DND-41 (cell line): ENCODE data around the gene DUSP7.

Source experiments
- ATAC-seq: fragments of 200-7000 bp; cut with Tn5 transposase; 3 replicates; pipeline ENCODE4 v1.9.1; 2021; ENCODE audit warnings: low read depth; ENCODE audit not compliant: insufficient read depth
- DNase-seq: peaks from one replicate; pipeline ENCODE4 v3.0.0-alpha.2; 2020
- H2AFZ ChIP-seq: 2 replicates; pipeline ENCODE4 v1.6.0; 2012; ENCODE audit warnings: low read depth, low read length
- H3K27ac ChIP-seq: 2 replicates; pipeline ENCODE4 v1.5.1; 2012; ENCODE audit warnings: low read length, inconsistent platforms
- H3K27me3 ChIP-seq: fragments of 200-600 bp; sonication (generic); 2 replicates; pipeline ENCODE4 v1.6.0; 2012; ENCODE audit warnings: low read length, mild to moderate bottlenecking, inconsistent platforms; ENCODE audit not compliant: insufficient read depth, poor library complexity
- H3K36me3 ChIP-seq: 2 replicates; pipeline ENCODE4 v1.5.1; 2012; ENCODE audit warnings: low read length, inconsistent platforms; ENCODE audit not compliant: insufficient read depth
- H3K4me1 ChIP-seq: 2 replicates; pipeline ENCODE4 v1.5.1; 2012; ENCODE audit warnings: mild to moderate bottlenecking, low read length; ENCODE audit not compliant: insufficient read depth
- H3K4me2 ChIP-seq: 2 replicates; pipeline ENCODE4 v1.6.0; 2012; ENCODE audit warnings: mild to moderate bottlenecking, moderate library complexity, low read length, inconsistent platforms; ENCODE audit not compliant: insufficient read depth
- H3K4me3 ChIP-seq, 2 experiments: fragments of 200-600 bp in 1 of 2; shearing (Covaris generic) in 1 of 2; 2 replicates each; pipeline ENCODE4 v1.5.1; 2012 to 2016; ENCODE audit warnings: inconsistent platforms in 2 of 2, low read length in 2 of 2, mild to moderate bottlenecking in 2 of 2, low read depth in 1 of 2, moderate library complexity in 1 of 2
- H3K79me2 ChIP-seq: 2 replicates; pipeline ENCODE4 v1.6.0; 2012; ENCODE audit warnings: low read length, inconsistent platforms; ENCODE audit not compliant: insufficient read depth
- H3K9ac ChIP-seq: 2 replicates; pipeline ENCODE4 v1.6.0; 2012; ENCODE audit warnings: low read depth, mild to moderate bottlenecking, inconsistent platforms, low read length, moderate library complexity
- H3K9me3 ChIP-seq: 2 replicates; pipeline ENCODE4 v1.5.1; 2012; ENCODE audit warnings: low read length, moderate library complexity, mild to moderate bottlenecking, inconsistent platforms; ENCODE audit not compliant: insufficient read depth, severe bottlenecking
- H4K20me1 ChIP-seq: 2 replicates; pipeline ENCODE4 v1.6.0; 2012; ENCODE audit warnings: low read length; ENCODE audit not compliant: insufficient read depth
- EZH2 ChIP-seq: IDR thresholded peaks from 3 replicates; pipeline ENCODE4 v1.6.1; 2012; ENCODE audit warnings: borderline replicate concordance, low read depth, mild to moderate bottlenecking, moderate library complexity, low read length, inconsistent platforms; ENCODE audit not compliant: severe bottlenecking
- TF ChIP-seq, protein P1 (sequence below): IDR thresholded peaks from 2 replicates; pipeline ENCODE4 v1.5.1; 2012; ENCODE audit warnings: borderline replicate concordance, low read length, moderate library complexity, mild to moderate bottlenecking; ENCODE audit not compliant: poor library complexity, severe bottlenecking; ENCODE audit errors: extremely low read depth

Gene DUSP7

GRCh38 chr3:52092271-52092660 is 35.9 kb upstream of the DUSP7 start:
- H3K4me1 ChIP-seq, result peaks cover 8% of the 10 kb centered on the region
- H3K9me3 ChIP-seq, result no peaks in the 10 kb centered on the region
- H4K20me1 ChIP-seq, result peaks cover 3% of the 10 kb centered on the region; the same call in 1 of the 2 replicates
- no peak overlapping the region for H3K9ac ChIP-seq
- TF ChIP-seq EZH2, result no peak
- TF ChIP-seq, protein P1, sequence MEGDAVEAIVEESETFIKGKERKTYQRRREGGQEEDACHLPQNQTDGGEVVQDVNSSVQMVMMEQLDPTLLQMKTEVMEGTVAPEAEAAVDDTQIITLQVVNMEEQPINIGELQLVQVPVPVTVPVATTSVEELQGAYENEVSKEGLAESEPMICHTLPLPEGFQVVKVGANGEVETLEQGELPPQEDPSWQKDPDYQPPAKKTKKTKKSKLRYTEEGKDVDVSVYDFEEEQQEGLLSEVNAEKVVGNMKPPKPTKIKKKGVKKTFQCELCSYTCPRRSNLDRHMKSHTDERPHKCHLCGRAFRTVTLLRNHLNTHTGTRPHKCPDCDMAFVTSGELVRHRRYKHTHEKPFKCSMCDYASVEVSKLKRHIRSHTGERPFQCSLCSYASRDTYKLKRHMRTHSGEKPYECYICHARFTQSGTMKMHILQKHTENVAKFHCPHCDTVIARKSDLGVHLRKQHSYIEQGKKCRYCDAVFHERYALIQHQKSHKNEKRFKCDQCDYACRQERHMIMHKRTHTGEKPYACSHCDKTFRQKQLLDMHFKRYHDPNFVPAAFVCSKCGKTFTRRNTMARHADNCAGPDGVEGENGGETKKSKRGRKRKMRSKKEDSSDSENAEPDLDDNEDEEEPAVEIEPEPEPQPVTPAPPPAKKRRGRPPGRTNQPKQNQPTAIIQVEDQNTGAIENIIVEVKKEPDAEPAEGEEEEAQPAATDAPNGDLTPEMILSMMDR, result no peak
- no peak overlapping the region for H3K27ac ChIP-seq
- no peaks in the 10 kb centered on the region for H3K27me3 ChIP-seq
- no peak overlapping the region for H3K4me3 ChIP-seq
- no peak overlapping the region for H2AFZ ChIP-seq
- H3K79me2 ChIP-seq, result no peaks in the 10 kb centered on the region
- ATAC-seq (no peak), DNase-seq (no peak)
- H3K4me2 ChIP-seq, result no peak overlapping the region
- H3K36me3 ChIP-seq, result peaks cover 73% of the 10 kb centered on the region

GRCh38 chr3:52091586-52092270 is 35.4 kb upstream of the DUSP7 start:
- DNase-seq (no peak), ATAC-seq (no peak)
- Histone ChIP-seq H3K36me3 (peaks cover 70% of the 10 kb centered on the region), H3K27ac (no peak overlapping the region), H2AFZ (no peak overlapping the region), H3K4me2 (no peak overlapping the region), H3K9me3 (no peaks in the 10 kb centered on the region), H3K4me3 (no peak overlapping the region), H4K20me1 (peaks cover 5% of the 10 kb centered on the region; the same call in 1 of the 2 replicates), H3K4me1 (peaks cover 8% of the 10 kb centered on the region), H3K27me3 (no peaks in the 10 kb centered on the region), H3K9ac (no peak overlapping the region), H3K79me2 (no peaks in the 10 kb centered on the region)
- no peak for TF ChIP-seq EZH2
- TF ChIP-seq, protein P1, result no peak

DNA sequence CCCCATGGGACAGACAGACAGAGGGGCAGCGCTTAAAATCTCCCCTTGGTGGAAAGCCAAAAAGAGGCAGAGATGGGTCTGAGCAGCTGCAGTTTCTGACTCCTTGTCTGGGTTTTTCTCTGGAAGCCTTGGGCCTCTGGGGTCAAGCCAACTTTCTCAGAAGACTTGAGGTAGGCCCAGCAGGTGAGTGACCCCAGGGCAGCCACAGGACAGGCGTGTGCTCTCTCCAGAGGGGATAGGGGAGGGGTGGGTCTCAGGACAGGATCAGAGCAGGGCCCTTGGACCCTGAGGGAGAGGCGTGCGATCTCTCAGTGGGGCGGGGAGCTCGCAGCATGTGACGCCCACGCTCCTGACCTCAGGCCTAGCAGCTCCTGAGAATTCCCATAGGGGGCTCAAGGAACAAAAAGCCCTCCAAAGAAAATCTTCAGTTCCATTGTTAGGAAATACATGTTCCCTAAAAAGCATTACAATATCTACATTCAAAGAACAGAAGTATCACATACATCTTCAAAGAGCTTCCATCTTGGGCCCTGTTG is 34.6 kb upstream of the DUSP7 start:
- no peak overlapping the region for H3K4me3 ChIP-seq
- H3K27me3 ChIP-seq, result no peaks in the 10 kb centered on the region
- ATAC-seq (no peak), DNase-seq (no peak)
- no peak overlapping the region for H3K4me2 ChIP-seq
- no peaks in the 10 kb centered on the region for H3K79me2 ChIP-seq
- peaks cover 10% of the 10 kb centered on the region; the same call in 1 of the 2 replicates for H4K20me1 ChIP-seq
- TF ChIP-seq EZH2, result no peak
- H3K36me3 ChIP-seq, result peaks cover 71% of the 10 kb centered on the region
- peaks cover 8% of the 10 kb centered on the region for H3K4me1 ChIP-seq
- H2AFZ ChIP-seq, result no peak overlapping the region
- no peak overlapping the region for H3K27ac ChIP-seq
- no peaks in the 10 kb centered on the region for H3K9me3 ChIP-seq
- no peak overlapping the region for H3K9ac ChIP-seq

- no peak for DNase-seq
These were observed 34.0 kb upstream of the DUSP7 start for GRCh38 chr3:52090131-52090932.

More at GRCh38 chr3:52090131-52090932, 34.0 kb upstream of the DUSP7 start:
- Histone ChIP-seq H3K4me2 (no peak overlapping the region), H3K4me3 (no peak overlapping the region), H4K20me1 (peaks cover 10% of the 10 kb centered on the region; the same call in 1 of the 2 replicates), H3K79me2 (no peaks in the 10 kb centered on the region), H3K9ac (no peak overlapping the region), H3K27me3 (no peaks in the 10 kb centered on the region), H3K4me1 (peaks cover 8% of the 10 kb centered on the region), H3K27ac (no peak overlapping the region), H2AFZ (no peak overlapping the region), H3K36me3 (peaks cover 68% of the 10 kb centered on the region), H3K9me3 (no peaks in the 10 kb centered on the region)
- no peak for ATAC-seq
- no peak for TF ChIP-seq EZH2
- TF ChIP-seq, protein P1, result no peak
